ENCODE measurements around the gene CXorf49B. TPM values are rescaled to one million over a fixed set of nuclear protein-coding genes. Genes with fewer than 3 reads are reported as not detected.
"Not testable (repeated sequence)": the region's sequence is repeated elsewhere in the genome, so short reads cannot be mapped to it uniquely, and the experiment has no call there.

CXorf49B gene
- total RNA-seq, result not detected in 2 replicates

- not testable (repeated sequence) for DNase-seq (ENCODE audit: low read depth in 2 of 2)
Observed at GRCh38 chrX:71763049-71763448, at the start of gene CXorf49B. CXorf49B (plus strand) TSS chrX:71763349; CDS start chrX:71763424, 75 bp downstream.

GRCh38 chrX:71714064-71714463, 49.1 kb upstream of the CXorf49B start:
- not testable (repeated sequence) for DNase-seq (ENCODE audit: low read depth in 2 of 2)

GRCh38 chrX:71715551-71715950, 47.6 kb upstream of the CXorf49B start:
- DNase-seq (ENCODE audit: low read depth in 2 of 2), result not testable (repeated sequence)

GRCh38 chrX:71716323-71716722, 46.8 kb upstream of the CXorf49B start:
- DNase-seq (ENCODE audit: low read depth in 2 of 2), result not testable (repeated sequence)

- DNase-seq (ENCODE audit: low read depth in 2 of 2), result not testable (repeated sequence)
Observed at GRCh38 chrX:71718185-71718584, 45.0 kb upstream of the CXorf49B start, which contains the start of gene CXorf49. CXorf49 (minus strand) TSS chrX:71718285; CDS start chrX:71718151, 134 bp downstream.

- DNase-seq (ENCODE audit: low read depth in 2 of 2), result not testable (repeated sequence)
Observed at GRCh38 chrX:71719195-71719594, 44.0 kb upstream of the CXorf49B start.

GRCh38 chrX:71720289-71720886, 42.8 kb upstream of the CXorf49B start:
- not testable (repeated sequence) for DNase-seq (ENCODE audit: low read depth in 2 of 2)

- DNase-seq (ENCODE audit: low read depth in 2 of 2), result not testable (repeated sequence)
Observed at GRCh38 chrX:71760688-71761281, 2.4 kb upstream of the CXorf49B start.

- not testable (repeated sequence) for DNase-seq (ENCODE audit: low read depth in 2 of 2)
Observed at GRCh38 chrX:71764832-71765231, 1.7 kb downstream of the CXorf49B start.

GRCh38 chrX:71765613-71766012, 2.5 kb downstream of the CXorf49B start:
- DNase-seq (ENCODE audit: low read depth in 2 of 2), result not testable (repeated sequence)

GRCh38 chrX:71767134-71767533, 4.0 kb downstream of the CXorf49B start:
- DNase-seq (ENCODE audit: low read depth in 2 of 2), result not testable (repeated sequence)

- DNase-seq (ENCODE audit: low read depth in 2 of 2), result not testable (repeated sequence)
Observed at GRCh38 chrX:71778322-71778721, 15.2 kb downstream of the CXorf49B start.

- not testable (repeated sequence) for DNase-seq (ENCODE audit: low read depth in 2 of 2)
Observed at GRCh38 chrX:71782225-71782949, 19.2 kb downstream of the CXorf49B start.

GRCh38 chrX:71782950-71783299, 19.8 kb downstream of the CXorf49B start:
- DNase-seq (ENCODE audit: low read depth in 2 of 2), result not testable (repeated sequence)

GRCh38 chrX:71783569-71784347, 20.6 kb downstream of the CXorf49B start:
- not testable (repeated sequence) for DNase-seq (ENCODE audit: low read depth in 2 of 2)

- DNase-seq (ENCODE audit: low read depth in 2 of 2), result not testable (repeated sequence)
Observed at GRCh38 chrX:71784348-71784983, 21.3 kb downstream of the CXorf49B start.

- DNase-seq (ENCODE audit: low read depth in 2 of 2), result not testable (repeated sequence)
Observed at GRCh38 chrX:71806450-71806849, 43.3 kb downstream of the CXorf49B start.

GRCh38 chrX:71809886-71810285, 46.7 kb downstream of the CXorf49B start:
- DNase-seq (ENCODE audit: low read depth in 2 of 2), result no peak

GRCh38 chrX:71814123-71814912, 51.2 kb downstream of the CXorf49B start:
- no peak for DNase-seq (ENCODE audit: low read depth in 2 of 2)

All from dermis microvascular lymphatic vessel endothelial cell (primary cell).